Cardiac ventricle fibroblast (primary cell): Measurements from ENCODE around the gene TCHH. TPM values are rescaled to one million over a fixed set of nuclear protein-coding genes. Genes with fewer than 3 reads are reported as not detected.

ENCODE experiments used
- total RNA-seq: library from RNA; depleted of rRNA; stranded (reverse); fragments of >200 nt; gene quantifications from 2 replicates; pipeline ENCODE4 v1.2.3, GENCODE V29; 2015

The TCHH gene, protein sequence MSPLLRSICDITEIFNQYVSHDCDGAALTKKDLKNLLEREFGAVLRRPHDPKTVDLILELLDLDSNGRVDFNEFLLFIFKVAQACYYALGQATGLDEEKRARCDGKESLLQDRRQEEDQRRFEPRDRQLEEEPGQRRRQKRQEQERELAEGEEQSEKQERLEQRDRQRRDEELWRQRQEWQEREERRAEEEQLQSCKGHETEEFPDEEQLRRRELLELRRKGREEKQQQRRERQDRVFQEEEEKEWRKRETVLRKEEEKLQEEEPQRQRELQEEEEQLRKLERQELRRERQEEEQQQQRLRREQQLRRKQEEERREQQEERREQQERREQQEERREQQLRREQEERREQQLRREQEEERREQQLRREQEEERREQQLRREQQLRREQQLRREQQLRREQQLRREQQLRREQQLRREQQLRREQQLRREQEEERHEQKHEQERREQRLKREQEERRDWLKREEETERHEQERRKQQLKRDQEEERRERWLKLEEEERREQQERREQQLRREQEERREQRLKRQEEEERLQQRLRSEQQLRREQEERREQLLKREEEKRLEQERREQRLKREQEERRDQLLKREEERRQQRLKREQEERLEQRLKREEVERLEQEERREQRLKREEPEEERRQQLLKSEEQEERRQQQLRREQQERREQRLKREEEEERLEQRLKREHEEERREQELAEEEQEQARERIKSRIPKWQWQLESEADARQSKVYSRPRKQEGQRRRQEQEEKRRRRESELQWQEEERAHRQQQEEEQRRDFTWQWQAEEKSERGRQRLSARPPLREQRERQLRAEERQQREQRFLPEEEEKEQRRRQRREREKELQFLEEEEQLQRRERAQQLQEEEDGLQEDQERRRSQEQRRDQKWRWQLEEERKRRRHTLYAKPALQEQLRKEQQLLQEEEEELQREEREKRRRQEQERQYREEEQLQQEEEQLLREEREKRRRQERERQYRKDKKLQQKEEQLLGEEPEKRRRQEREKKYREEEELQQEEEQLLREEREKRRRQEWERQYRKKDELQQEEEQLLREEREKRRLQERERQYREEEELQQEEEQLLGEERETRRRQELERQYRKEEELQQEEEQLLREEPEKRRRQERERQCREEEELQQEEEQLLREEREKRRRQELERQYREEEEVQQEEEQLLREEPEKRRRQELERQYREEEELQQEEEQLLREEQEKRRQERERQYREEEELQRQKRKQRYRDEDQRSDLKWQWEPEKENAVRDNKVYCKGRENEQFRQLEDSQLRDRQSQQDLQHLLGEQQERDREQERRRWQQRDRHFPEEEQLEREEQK (N-terminal part only)
- total RNA-seq = 0.06 TPM in 1 of 2 replicates, not detected in the other

DNA sequence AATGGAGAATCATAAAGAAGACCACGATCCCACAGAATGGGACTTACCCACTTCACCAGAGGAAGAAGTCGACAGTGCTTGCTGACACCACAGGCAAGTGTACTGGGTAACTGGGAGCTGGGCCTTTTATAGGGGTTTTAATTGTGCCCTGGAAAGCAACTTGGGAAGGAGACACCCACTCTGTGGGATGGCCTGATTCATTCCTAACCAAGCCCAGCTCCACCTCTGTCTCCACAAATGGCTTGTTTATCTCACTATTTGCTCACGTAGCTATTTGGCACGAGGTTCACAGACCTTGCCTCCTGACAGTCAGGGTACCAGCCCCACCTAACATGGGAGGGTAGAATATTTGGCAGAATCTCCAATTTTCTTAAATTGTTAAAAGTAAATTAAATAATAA, at the start of gene TCHH:
Gene TCHH, minus strand, starts transcription at position 101 of the 400 bp plus-strand sequence. CDS start 1,364 bp downstream, outside the sequence.

DNA sequence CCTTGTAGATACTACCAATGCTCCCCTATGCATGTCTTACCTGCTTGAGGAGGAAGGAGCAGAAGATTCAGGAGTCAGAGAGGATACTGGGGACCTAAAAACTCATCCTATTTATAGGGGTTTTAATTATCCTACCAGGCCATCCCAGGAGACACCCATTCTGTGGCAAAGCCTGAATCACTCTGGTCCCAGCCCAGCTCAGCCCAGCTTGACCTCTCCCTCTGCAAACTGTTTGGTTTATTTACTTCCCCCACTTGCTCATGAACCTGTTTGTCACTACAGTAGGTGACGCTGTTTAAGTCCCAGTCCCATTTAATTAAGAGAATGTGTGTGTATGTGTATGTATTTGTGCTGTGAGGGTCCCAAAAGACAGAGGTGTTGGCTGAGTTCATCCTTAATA, 43.9 kb upstream of the TCHH start, which contains the start of gene RPTN:
Gene RPTN, minus strand, starts transcription at position 85 of the 400 bp plus-strand sequence. CDS start 1,339 bp downstream, outside the sequence.

DNA sequence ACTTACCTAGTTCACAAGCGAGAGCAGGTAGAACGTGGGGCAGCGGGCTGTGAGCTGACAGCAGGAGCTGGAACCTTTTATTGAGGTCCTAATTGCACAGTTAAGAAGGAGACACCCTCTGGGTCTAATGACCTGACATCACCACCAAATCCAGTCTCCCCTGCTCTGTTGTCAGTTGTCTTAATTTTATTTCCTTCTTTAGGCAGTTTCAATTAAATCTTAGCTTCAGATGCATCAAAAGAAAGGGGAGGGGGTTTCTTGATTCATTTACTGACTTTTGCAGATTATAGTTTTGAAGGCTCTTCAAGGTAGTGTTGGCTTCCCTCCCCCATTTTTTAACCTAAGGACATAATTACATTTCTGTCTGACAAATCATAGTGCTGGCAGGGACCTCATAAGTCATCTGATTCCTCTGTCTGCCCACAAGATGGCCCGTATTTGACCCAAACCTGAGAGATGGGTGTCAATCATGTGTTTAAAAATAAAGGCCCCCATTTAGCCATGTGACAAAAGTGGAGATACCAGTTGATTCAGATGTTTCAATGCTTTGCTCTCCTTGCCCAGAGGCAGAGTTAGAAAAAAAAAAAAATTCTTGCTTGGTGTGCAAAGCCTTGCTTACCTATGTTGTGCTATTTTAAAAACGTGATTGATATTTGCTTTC, 26.1 kb downstream of the TCHH start, which contains the start of gene TCHHL1:
Gene TCHHL1, minus strand, starts transcription at position 51 of the 661 bp plus-strand sequence. CDS start 921 bp downstream, outside the sequence.

Other genes starting within 250 kb of the TCHH start
- 17.9 and 19.1 TPM in 2 replicates for gene THEM4, start 205.9 kb downstream of the TCHH start, total RNA-seq
- gene S100A10, start 121.6 kb downstream of the TCHH start, total RNA-seq = 253 and 261 TPM in 2 replicates
- gene S100A11, start 78.4 kb downstream of the TCHH start, total RNA-seq = 356 and 363 TPM in 2 replicates
- not detected in 2 replicates for gene TCHHL1, start 26.4 kb downstream of the TCHH start, total RNA-seq
- gene RPTN, start 43.8 kb upstream of the TCHH start, total RNA-seq = not detected in 2 replicates
- gene HRNR, start 108.7 kb upstream of the TCHH start, total RNA-seq = not detected in 2 replicates
- gene FLG, start 209.8 kb upstream of the TCHH start, total RNA-seq = not detected in 2 replicates
- gene FLG2, start 244.6 kb upstream of the TCHH start, total RNA-seq = not detected in 2 replicates